GM10248 (cell line): ENCODE data around the gene HBD.
"Not testable (repeated sequence)": the region's sequence is repeated elsewhere in the genome, so short reads cannot be mapped to it uniquely, and the experiment has no call there.

Experiments used
- CTCF ChIA-PET: fragments of 300-600 bp; sonication (Branson Sonifier 250); formaldehyde crosslinking; extraction: SDS; loops from one replicate; lab custom pipeline; 2021; ENCODE audit warnings: antibody characterized with exemption; lab: Yijun Ruan, JAX
- POLR2A ChIA-PET: fragments of 350-650 bp; sonication (Branson Sonifier 250); formaldehyde crosslinking; extraction: SDS; loops from one replicate; lab custom pipeline; 2020; ENCODE audit warnings: antibody characterized with exemption; lab: Yijun Ruan, JAX
- DNase-seq: peaks from one replicate; pipeline ENCODE4 v3.0.0; 2012; ENCODE audit errors: extremely low spot score
- TF ChIP-seq, protein P1 (sequence below): IDR thresholded peaks from 2 replicates; pipeline ENCODE4 v1.5.1; 2012; ENCODE audit warnings: mild to moderate bottlenecking, low read depth; ENCODE audit errors: extremely low read depth, missing control alignments, control extremely low read depth

The HBD gene

GRCh38 chr11:5269715-5270147 is 35.4 kb upstream of the HBD start, which contains the start of gene HBE1:
TSS of gene HBE1 (minus strand) at chr11:5269945. CDS start at chr11:5269890, 55 bp downstream.
- TF ChIP-seq, protein P1, sequence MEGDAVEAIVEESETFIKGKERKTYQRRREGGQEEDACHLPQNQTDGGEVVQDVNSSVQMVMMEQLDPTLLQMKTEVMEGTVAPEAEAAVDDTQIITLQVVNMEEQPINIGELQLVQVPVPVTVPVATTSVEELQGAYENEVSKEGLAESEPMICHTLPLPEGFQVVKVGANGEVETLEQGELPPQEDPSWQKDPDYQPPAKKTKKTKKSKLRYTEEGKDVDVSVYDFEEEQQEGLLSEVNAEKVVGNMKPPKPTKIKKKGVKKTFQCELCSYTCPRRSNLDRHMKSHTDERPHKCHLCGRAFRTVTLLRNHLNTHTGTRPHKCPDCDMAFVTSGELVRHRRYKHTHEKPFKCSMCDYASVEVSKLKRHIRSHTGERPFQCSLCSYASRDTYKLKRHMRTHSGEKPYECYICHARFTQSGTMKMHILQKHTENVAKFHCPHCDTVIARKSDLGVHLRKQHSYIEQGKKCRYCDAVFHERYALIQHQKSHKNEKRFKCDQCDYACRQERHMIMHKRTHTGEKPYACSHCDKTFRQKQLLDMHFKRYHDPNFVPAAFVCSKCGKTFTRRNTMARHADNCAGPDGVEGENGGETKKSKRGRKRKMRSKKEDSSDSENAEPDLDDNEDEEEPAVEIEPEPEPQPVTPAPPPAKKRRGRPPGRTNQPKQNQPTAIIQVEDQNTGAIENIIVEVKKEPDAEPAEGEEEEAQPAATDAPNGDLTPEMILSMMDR = no peak
- no peak for DNase-seq
- ChIA-PET CTCF (interaction anchor here (1.4 to 2.3 kb wide), 2 partner anchors 22 to 29 kb away, joined by 4 to 7 read pairs; no protein-coding TSS in a partner anchor), POLR2A (no interaction called here)

GRCh38 chr11:5267033-5267563 is 32.8 kb upstream of the HBD start:
- DNase-seq = no peak
- POLR2A ChIA-PET = no interaction called here
- TF ChIP-seq, protein P1 = no peak
- CTCF ChIA-PET = interaction anchor here (1.0 kb wide), 1 partner anchor 19 kb away, joined by 4 read pairs; no protein-coding TSS in a partner anchor

GRCh38 chr11:5266609-5267008 is 32.3 kb upstream of the HBD start:
- no peak for DNase-seq
- TF ChIP-seq, protein P1 = no peak
- ChIA-PET POLR2A (no interaction called here), CTCF (no interaction called here)

DNA sequence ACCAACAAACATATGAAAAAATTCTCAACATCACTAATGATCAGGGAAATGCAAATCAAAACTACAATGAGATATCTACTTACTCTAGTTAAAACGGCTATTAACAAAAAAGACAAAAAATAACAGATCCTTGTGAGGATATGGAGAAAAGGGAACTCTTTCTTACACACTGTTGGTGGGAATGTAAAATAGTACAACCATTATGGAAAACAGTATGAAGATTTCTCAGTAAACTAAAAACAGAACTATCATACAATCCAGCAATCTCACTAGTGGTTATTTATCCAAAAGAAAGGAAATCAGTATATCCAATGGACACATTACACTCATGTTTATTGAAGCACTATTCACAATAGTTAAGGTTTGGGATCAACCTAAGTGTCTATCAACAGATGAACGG is 31.5 kb upstream of the HBD start:
- TF ChIP-seq, protein P1 = no peak
- DNase-seq = no peak
- POLR2A ChIA-PET = no interaction called here
- CTCF ChIA-PET = no interaction called here

DNA sequence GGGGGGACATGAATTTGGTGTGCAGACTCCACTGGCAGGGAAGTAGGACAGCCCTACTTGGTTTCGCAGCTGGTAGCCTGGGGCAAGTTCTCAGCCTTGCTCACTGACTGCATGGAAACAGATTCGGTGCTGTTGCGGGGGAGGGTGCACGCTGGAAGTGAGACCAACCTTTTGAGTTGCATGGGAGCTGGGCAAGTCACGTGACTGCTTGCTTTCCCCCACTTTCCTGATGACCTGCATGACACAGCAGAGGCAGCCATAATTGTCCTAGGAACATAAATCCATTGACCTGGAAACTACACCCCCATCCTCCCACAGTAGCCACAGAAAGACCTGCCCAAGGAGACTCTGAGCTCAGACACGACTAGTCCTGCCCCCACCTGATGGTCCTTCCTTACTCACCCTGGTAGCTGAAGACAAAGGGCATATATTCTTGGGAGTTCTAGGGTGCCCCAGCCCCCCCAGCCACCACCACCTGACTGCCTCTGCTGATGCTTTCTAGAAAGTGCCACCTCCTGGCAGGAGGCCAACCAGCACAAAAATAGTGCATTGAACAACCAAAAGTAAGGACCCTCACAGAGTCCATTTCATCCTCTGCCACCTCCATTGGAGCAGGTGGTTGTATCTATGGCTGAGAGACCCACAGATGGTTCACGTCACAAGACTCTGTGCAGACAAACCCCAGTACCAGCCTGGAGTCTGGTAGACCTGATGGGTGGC is 24.4 kb upstream of the HBD start:
- no peak for DNase-seq
- CTCF ChIA-PET = interaction anchor here (1.5 kb wide), 1 partner anchor 20 kb away, joined by 4 read pairs; no protein-coding TSS in a partner anchor

DNA sequence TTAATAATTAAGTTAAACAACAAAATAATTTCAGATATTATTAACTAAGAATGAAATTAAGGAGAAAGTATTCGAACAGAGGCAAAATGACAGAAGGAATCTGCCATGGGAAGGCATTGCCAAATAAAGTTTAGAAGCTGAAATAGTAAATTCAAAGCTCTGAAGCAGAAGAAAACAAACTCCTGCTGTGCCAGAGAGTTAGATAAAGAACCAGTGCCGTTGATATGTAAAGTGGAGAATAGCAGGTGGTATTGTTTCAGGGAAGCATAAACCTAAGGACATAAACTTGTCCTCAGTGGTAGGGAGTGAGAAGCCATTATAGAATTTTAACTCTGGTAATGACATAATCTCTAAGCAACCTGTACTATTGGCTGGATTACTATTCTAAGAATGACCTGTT is 23.0 kb upstream of the HBD start:
- no peak for DNase-seq
- ChIA-PET POLR2A (no interaction called here), CTCF (no interaction called here)
- TF ChIP-seq, protein P1 = no peak

More for the DNA sequence above, 24.4 kb upstream of the HBD start:
- POLR2A ChIA-PET = no interaction called here
- TF ChIP-seq, protein P1 = no peak

GRCh38 chr11:5254646-5255413 is 20.5 kb upstream of the HBD start, which contains the start of gene HBG2:
TSS of gene HBG2 (minus strand) at chr11:5254781. CDS start at chr11:5254728, 53 bp downstream.
- CTCF ChIA-PET, POLR2A ChIA-PET, DNase-seq: not testable (repeated sequence)

DNA sequence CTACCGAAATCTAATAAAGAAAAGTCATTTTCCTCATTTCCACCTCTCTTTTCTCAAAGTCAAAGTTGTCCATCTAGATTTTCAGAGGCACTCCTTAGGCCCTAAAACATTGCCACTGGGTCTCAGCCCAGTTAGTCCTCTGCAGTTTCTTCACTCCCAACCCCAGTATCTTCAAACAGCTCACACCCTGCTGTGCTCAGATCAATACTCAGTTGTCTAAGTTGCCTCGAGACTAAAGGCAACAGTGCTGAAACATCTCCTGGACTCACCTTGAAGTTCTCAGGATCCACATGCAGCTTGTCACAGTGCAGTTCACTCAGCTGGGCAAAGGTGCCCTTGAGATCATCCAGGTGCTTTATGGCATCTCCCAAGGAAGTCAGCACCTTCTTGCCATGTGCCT is 19.7 kb upstream of the HBD start:
- POLR2A ChIA-PET, CTCF ChIA-PET: not testable (repeated sequence)

DNA sequence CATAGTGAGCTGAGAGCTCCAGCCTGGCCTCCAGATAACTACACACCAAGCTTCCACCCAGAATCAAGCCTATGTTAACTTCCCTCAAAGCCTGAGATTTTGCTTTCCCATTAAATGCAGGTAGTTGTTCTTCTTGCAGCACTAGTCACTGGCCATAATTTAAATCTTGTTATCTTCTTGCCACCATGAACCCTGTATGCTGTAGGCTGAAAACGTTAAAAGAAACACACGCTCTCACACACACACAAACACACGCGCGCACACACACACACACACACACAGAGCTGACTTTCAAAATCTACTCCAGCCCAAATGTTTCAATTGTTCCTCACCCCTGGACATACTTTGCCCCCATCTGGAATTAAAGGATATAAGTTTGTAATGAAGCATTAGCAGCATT is 19.2 kb upstream of the HBD start:
- DNase-seq, CTCF ChIA-PET, POLR2A ChIA-PET: not testable (repeated sequence)

More for the DNA sequence above, 19.7 kb upstream of the HBD start:
- DNase-seq = not testable (repeated sequence)
